HepG2 (cell line): ENCODE data around the gene GNA14. TPM values are rescaled to one million over a fixed set of nuclear protein-coding genes. Genes with fewer than 3 reads are reported as not detected.
"Not testable (repeated sequence)": the region's sequence is repeated elsewhere in the genome, so short reads cannot be mapped to it uniquely, and the experiment has no call there.

ENCODE experiments used
- ATAC-seq: fragments of 200-7000 bp; cut with Tn5 transposase; 3 replicates; pipeline ENCODE4 v1.9.1; 2020; ENCODE audit warnings: mild to moderate bottlenecking, moderate library complexity
- BruUV-seq: library from RNA; stranded (reverse); fragments of 400-500 nt; replicated peaks from 2 replicates; lab custom pipeline; 2021; lab: Mats Ljungman, UMichigan
- CTCF ChIA-PET: fragments of 300-600 bp; formaldehyde crosslinking; extraction: SDS; loops from one replicate; lab custom pipeline; 2021; ENCODE audit warnings: low total read pairs, inconsistent platforms, low intra/inter-chr PET ratio; lab: Yijun Ruan, JAX
- POLR2A ChIA-PET: fragments of 350-600 bp; sonication (Branson Sonifier 250); formaldehyde crosslinking; loops from one replicate; lab custom pipeline; 2020; ENCODE audit warnings: antibody characterized with exemption, inconsistent platforms; lab: Yijun Ruan, JAX
- DNase-seq: peaks from one replicate; pipeline ENCODE4 v3.0.0-alpha.2; 2015; ENCODE audit warnings: low spot score
- FAIRE-seq: peaks from 3 replicates; lab custom pipeline; 2011; peaks lifted over from hg19 to GRCh38; lab: Jason Lieb, UNC
- H2AFZ ChIP-seq: one replicate; pipeline ENCODE4 v1.6.1; 2011; ENCODE audit warnings: low read length, inconsistent platforms
- H3K27ac ChIP-seq: fragments of 300-600 bp; 3 replicates; pipeline ENCODE4 v1.8.0; 2011; ENCODE audit warnings: mixed run types, mild to moderate bottlenecking, mixed read lengths, low read length, inconsistent platforms; ENCODE audit not compliant: insufficient read depth; ENCODE audit errors: extremely low read length
- H3K27me3 ChIP-seq, 2 experiments: fragments of 200-600 bp in 1 of 2; 2 replicates in 1 of 2; 3 replicates in 1 of 2; pipeline versions ENCODE4 v1.6.0 to v1.8.0; 2011; ENCODE audit warnings: low read length in 2 of 2, mild to moderate bottlenecking in 2 of 2, moderate library complexity in 2 of 2, inconsistent platforms in 1 of 2; ENCODE audit not compliant: insufficient read depth in 2 of 2, control insufficient read depth in 1 of 2
- H3K36me3 ChIP-seq, 2 experiments: fragments of 200-600 bp in 1 of 2; replicated peaks in 1 of 2; 2 replicates in 1 of 2; 3 replicates in 1 of 2; pipeline versions ENCODE4 v1.5.1 to v1.8.0; 2011; ENCODE audit warnings: low read length in 2 of 2, inconsistent platforms in 1 of 2; ENCODE audit not compliant: insufficient read depth in 2 of 2, control insufficient read depth in 1 of 2
- H3K4me1 ChIP-seq: 2 replicates; pipeline ENCODE4 v1.5.1; 2012; ENCODE audit warnings: low read length, inconsistent platforms; ENCODE audit not compliant: insufficient read depth
- H3K4me2 ChIP-seq: 2 replicates; pipeline ENCODE4 v1.6.0; 2011; ENCODE audit warnings: low read depth, low read length, inconsistent platforms
- H3K4me3 ChIP-seq, 3 experiments: fragments of 200-600 bp in 1 of 3; sonication (generic), shearing (Covaris generic) in 1 of 3; replicated peaks in 1 of 3; 2 replicates each; pipeline ENCODE4 v1.5.1; 2011 to 2016; ENCODE audit warnings: low read length in 3 of 3, inconsistent platforms in 2 of 3, low read depth in 2 of 3, mild to moderate bottlenecking in 2 of 3, control low read depth in 1 of 3, mixed read lengths in 1 of 3; ENCODE audit not compliant: insufficient read depth in 1 of 3
- H3K79me2 ChIP-seq: one replicate; pipeline ENCODE4 v1.6.1; 2011; ENCODE audit warnings: low read length, inconsistent platforms; ENCODE audit not compliant: insufficient read depth
- H3K9ac ChIP-seq: 2 replicates; pipeline ENCODE4 v1.6.0; 2011; ENCODE audit warnings: mild to moderate bottlenecking, low read depth, low read length, inconsistent platforms; ENCODE audit not compliant: insufficient read depth
- H3K9me3 ChIP-seq: 2 replicates; pipeline ENCODE4 v1.5.1; 2012; ENCODE audit warnings: mild to moderate bottlenecking, low read length
- H4K20me1 ChIP-seq: 2 replicates; pipeline ENCODE4 v1.6.0; 2011; ENCODE audit warnings: inconsistent platforms, mild to moderate bottlenecking, low read length, moderate library complexity; ENCODE audit not compliant: insufficient read depth
- DBP ChIP-seq: sonication (generic); formaldehyde crosslinking; IDR thresholded peaks from 2 replicates; pipeline ENCODE4 v1.4.0; 2020; ENCODE audit warnings: missing genetic modification reagents; ENCODE audit errors: not compliant biosample characterization
- REXO4 ChIP-seq: sonication (generic); formaldehyde crosslinking; IDR thresholded peaks from 2 replicates; pipeline ENCODE4 v1.8.0; 2022; ENCODE audit warnings: missing genetic modification reagents, mild to moderate bottlenecking, borderline replicate concordance
- TFAP4 ChIP-seq: sonication (generic); IDR thresholded peaks from 2 replicates; pipeline ENCODE4 v1.6.1; 2016; ENCODE audit warnings: low read depth, borderline replicate concordance
- ZBTB21 ChIP-seq: sonication (generic); formaldehyde crosslinking; IDR thresholded peaks from 2 replicates; pipeline ENCODE4 v1.4.0; 2020; ENCODE audit warnings: missing genetic modification reagents
- ZFP62 ChIP-seq: sonication (generic); formaldehyde crosslinking; IDR thresholded peaks from 2 replicates; pipeline ENCODE4 v1.4.0; 2020; ENCODE audit warnings: missing genetic modification reagents
- ZFX ChIP-seq: sonication (generic); formaldehyde crosslinking; IDR thresholded peaks from 2 replicates; pipeline ENCODE4 v1.4.0; 2020; ENCODE audit warnings: mild to moderate bottlenecking, low read depth, missing genetic modification reagents, moderate library complexity
- ZKSCAN8 ChIP-seq: IDR thresholded peaks from 2 replicates; pipeline ENCODE4 v1.6.1; 2016; ENCODE audit warnings: borderline replicate concordance, missing genetic modification reagents, missing compliant biosample characterization
- ZMAT5 ChIP-seq: sonication (generic); formaldehyde crosslinking; IDR thresholded peaks from 2 replicates; pipeline ENCODE4 v1.5.0; 2020; ENCODE audit warnings: mild to moderate bottlenecking, low read depth, missing genetic modification reagents, borderline replicate concordance
- ZNF30 ChIP-seq: sonication (generic); formaldehyde crosslinking; IDR thresholded peaks from 2 replicates; pipeline ENCODE4 v1.5.0; 2020; ENCODE audit warnings: mild to moderate bottlenecking, missing genetic modification reagents
- WGBS: methylation state at CpG from one replicate; pipeline ENCODE4 v1.1.6; 2017; ENCODE audit warnings: low lambda C conversion rate; 5-methylcytosine and 5-hydroxymethylcytosine counted together
- in situ Hi-C: cut with HindIII; loops from 2 replicates; pipeline ENCODE4 v1.10.0; 2017; ENCODE audit warnings: low pct_unique_long_range_greater_than_20kb; ENCODE audit not compliant: extremely low pct_ligation_motif_present
- intact Hi-C: fragments of 100-400 bp; cut with micrococcal nuclease; formaldehyde crosslinking; loops from one replicate; pipeline ENCODE4 v1.10.0; 2022; ENCODE audit not compliant: unreplicated experiment
- polyA plus RNA-seq, 8 experiments: library from polyadenylated mRNA; depleted of rRNA in 3 of 8; stranded (reverse) in 7 of 8; unstranded in 1 of 8; fragments of >200 nt; fragmentation: Illumina TruSeq in 4 of 8; extraction: Trizol in 4 of 8; gene quantifications; 2 replicates each; pipeline versions ENCODE4 v1.2.1 to v1.2.3, GENCODE V29; 2011 to 2016; ENCODE audit warnings: low read depth in 4 of 8, missing spikeins in 1 of 8, mixed read lengths in 1 of 8; ENCODE audit not compliant: insufficient read depth in 1 of 8
- total RNA-seq, 5 experiments: library from RNA; depleted of rRNA; stranded (reverse); fragments of >200 nt; fragmentation: Illumina TruSeq; extraction: Trizol; gene quantifications; 2 replicates each; pipeline ENCODE4 v1.2.3, GENCODE V29; 2016; ENCODE audit warnings: low read depth in 1 of 5

The GNA14 gene
- total and polyA plus RNA-seq, 2 of the 13 experiments (the other 11 are each of a cell fraction or from before 2014, with no cell fraction given) = not detected

GRCh38 chr9:77585335-77585786 lies 62.8 kb downstream of the GNA14 start:
- Histone ChIP-seq H3K27ac (no peak overlapping the region), H3K36me3 (no peaks in the 10 kb centered on the region), H3K27me3 (peaks cover 0 to 21% of the 10 kb centered on the region in 2 experiments; a peak in 2 of 5 replicates), H4K20me1 (no peaks in the 10 kb centered on the region), H3K4me2 (no peak overlapping the region), H2AFZ (no peak overlapping the region), H3K9ac (no peak overlapping the region), H3K9me3 (no peaks in the 10 kb centered on the region)
- intact Hi-C loops (no loop called here), in situ Hi-C loops (no loop called here)
- no peak for DNase-seq
- no peak for FAIRE-seq
- POLR2A ChIA-PET = no interaction called here
- TF ChIP-seq REXO4 (no peak), ZFP62 (CRISPR knock-in tag) (no peak), ZFX (CRISPR knock-in tag) (no peak), ZNF30 (CRISPR knock-in tag) (no peak), DBP (CRISPR knock-in tag) (no peak), ZKSCAN8 (CRISPR knock-in tag) (no peak), ZBTB21 (no peak), ZMAT5 (CRISPR knock-in tag) (no peak), TFAP4 (no peak)
- TF ChIP-seq, all 625 proteins: peak for 0
- CTCF ChIA-PET = no interaction called here
- BruUV-seq = no TSS peak
- ATAC-seq = no peak
- WGBS = 3% methylated on average over 2 of the region's 2 CpGs
- no peak overlapping the region for H3K4me3 ChIP-seq
- H3K79me2 ChIP-seq = no peaks in the 10 kb centered on the region
- no peaks in the 10 kb centered on the region for H3K4me1 ChIP-seq

- CTCF ChIA-PET, ATAC-seq: not testable (repeated sequence)
These were observed 63.2 kb downstream of the GNA14 start for GRCh38 chr9:77584927-77585326.

More at GRCh38 chr9:77584927-77585326, 63.2 kb downstream of the GNA14 start:
- H3K4me3 ChIP-seq, intact Hi-C loops, POLR2A ChIA-PET, H3K9ac ChIP-seq, BruUV-seq, H3K4me2 ChIP-seq, H3K4me1 ChIP-seq, H2AFZ ChIP-seq, FAIRE-seq, DNase-seq, H3K9me3 ChIP-seq, in situ Hi-C loops, H3K79me2 ChIP-seq, H3K36me3 ChIP-seq, H3K27ac ChIP-seq, H4K20me1 ChIP-seq: not testable (repeated sequence)
- H3K27me3 ChIP-seq = peaks cover 0 to 21% of the 10 kb centered on the region in 2 experiments; a peak in 2 of 5 replicates
- WGBS = 25% methylated on average over 4 of the region's 4 CpGs
